ENCODE data around the gene SSU72.

Gene SSU72

GRCh38 chr1:1550591-1551432 is 23.9 kb downstream of the SSU72 start:
- in situ Hi-C loops (cut with MboI; ENCODE audit: low sequenced_read_pairs, unreplicated experiment), result no loop called here
- DNase-seq (ENCODE audit: low spot score), result no peak
- peak; percentile 3 for TF ChIP-seq CTCF (IDR thresholded peaks at IDR 0.05; ENCODE audit: borderline replicate concordance, control extremely low read depth, extremely low read depth, insufficient read depth, missing control alignments)

GRCh38 chr1:1550087-1550486 is 24.6 kb downstream of the SSU72 start:
- no peak for DNase-seq (ENCODE audit: low spot score)
- no peak for TF ChIP-seq CTCF (IDR thresholded peaks at IDR 0.05; ENCODE audit: borderline replicate concordance, control extremely low read depth, extremely low read depth, insufficient read depth, missing control alignments)
- in situ Hi-C loops (cut with MboI; ENCODE audit: low sequenced_read_pairs, unreplicated experiment), result no loop called here

- DNase-seq (ENCODE audit: low spot score), result no peak
- no peak for TF ChIP-seq CTCF (IDR thresholded peaks at IDR 0.05; ENCODE audit: borderline replicate concordance, control extremely low read depth, extremely low read depth, insufficient read depth, missing control alignments)
- in situ Hi-C loops (cut with MboI; ENCODE audit: low sequenced_read_pairs, unreplicated experiment), result no loop called here
Observed at GRCh38 chr1:1548591-1548990, 26.1 kb downstream of the SSU72 start.

- in situ Hi-C loops (cut with MboI; ENCODE audit: low sequenced_read_pairs, unreplicated experiment), result no loop called here
- no peak for DNase-seq (ENCODE audit: low spot score)
- no peak for TF ChIP-seq CTCF (IDR thresholded peaks at IDR 0.05; ENCODE audit: borderline replicate concordance, control extremely low read depth, extremely low read depth, insufficient read depth, missing control alignments)
Observed at GRCh38 chr1:1547476-1547875, 27.2 kb downstream of the SSU72 start.

GRCh38 chr1:1547011-1547410 is 27.7 kb downstream of the SSU72 start:
- no peak for TF ChIP-seq CTCF (IDR thresholded peaks at IDR 0.05; ENCODE audit: borderline replicate concordance, control extremely low read depth, extremely low read depth, insufficient read depth, missing control alignments)
- DNase-seq (ENCODE audit: low spot score), result no peak
- in situ Hi-C loops (cut with MboI; ENCODE audit: low sequenced_read_pairs, unreplicated experiment), result no loop called here

GRCh38 chr1:1545946-1546737 is 28.5 kb downstream of the SSU72 start:
- DNase-seq (ENCODE audit: low spot score), result no peak
- in situ Hi-C loops (cut with MboI; ENCODE audit: low sequenced_read_pairs, unreplicated experiment), result no loop called here
- no peak for TF ChIP-seq CTCF (IDR thresholded peaks at IDR 0.05; ENCODE audit: borderline replicate concordance, control extremely low read depth, extremely low read depth, insufficient read depth, missing control alignments)
